GM18861 (cell line): Measurements from ENCODE around the gene KIF3A.
A peak's percentile ranks its signal among the peaks of the same experiment; 100 is the strongest.

ENCODE experiments used
- ATAC-seq: cut with Tn5 transposase; IDR thresholded peaks from one replicate; pipeline ENCODE4 v1.9.1; 2021; ENCODE audit not compliant: unreplicated experiment

The KIF3A gene

DNA sequence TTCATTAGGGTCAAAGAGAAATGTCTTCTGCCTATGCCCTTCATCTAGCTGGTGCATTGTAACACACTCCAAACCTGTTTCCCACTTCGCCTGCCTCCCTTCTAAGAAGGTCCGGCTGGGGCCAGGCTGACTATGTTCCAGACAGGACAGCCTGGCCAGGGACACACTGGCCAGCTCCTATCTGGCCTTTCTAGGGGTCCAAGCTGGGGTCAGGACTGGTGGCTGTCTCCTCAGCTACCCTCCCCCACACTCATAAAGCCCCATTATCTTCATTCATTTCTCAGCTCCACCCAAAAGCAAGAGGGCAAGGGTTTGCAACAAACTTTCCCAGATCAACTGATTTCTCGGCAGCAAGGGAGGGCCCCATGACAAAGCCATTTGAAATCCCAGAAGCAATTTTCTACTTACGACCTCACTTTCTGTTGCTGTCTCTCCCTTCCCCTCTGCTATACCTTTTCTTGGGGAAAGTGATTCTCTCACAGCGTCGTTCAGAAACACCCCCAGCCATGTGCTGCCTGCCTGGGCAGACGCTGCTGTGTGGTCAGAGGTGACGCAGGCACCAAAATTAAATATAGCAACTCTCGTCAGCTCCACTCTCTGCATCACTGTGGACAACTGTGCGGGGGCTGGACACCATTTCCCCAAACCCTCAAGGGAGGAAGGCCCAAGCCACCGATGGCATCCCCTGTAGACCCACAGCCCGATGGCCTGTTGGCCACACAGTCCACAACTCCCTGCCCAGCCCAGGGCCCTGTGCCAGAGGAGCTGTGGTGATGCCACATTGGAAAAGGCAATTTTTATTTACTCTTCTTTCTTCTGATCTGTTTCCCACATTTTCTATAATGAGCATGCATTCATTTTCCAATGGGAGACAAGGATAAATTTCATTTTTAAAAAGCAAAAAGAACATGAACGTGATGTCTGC is 73.3 kb downstream of the KIF3A start:
- ATAC-seq: peak; percentile 43

- peak; percentile 55 for ATAC-seq
These were observed 74.2 kb downstream of the KIF3A start for GRCh38 chr5:132662925-132663770.

- no peak for ATAC-seq
These were observed 75.3 kb downstream of the KIF3A start for GRCh38 chr5:132662004-132662401.

DNA sequence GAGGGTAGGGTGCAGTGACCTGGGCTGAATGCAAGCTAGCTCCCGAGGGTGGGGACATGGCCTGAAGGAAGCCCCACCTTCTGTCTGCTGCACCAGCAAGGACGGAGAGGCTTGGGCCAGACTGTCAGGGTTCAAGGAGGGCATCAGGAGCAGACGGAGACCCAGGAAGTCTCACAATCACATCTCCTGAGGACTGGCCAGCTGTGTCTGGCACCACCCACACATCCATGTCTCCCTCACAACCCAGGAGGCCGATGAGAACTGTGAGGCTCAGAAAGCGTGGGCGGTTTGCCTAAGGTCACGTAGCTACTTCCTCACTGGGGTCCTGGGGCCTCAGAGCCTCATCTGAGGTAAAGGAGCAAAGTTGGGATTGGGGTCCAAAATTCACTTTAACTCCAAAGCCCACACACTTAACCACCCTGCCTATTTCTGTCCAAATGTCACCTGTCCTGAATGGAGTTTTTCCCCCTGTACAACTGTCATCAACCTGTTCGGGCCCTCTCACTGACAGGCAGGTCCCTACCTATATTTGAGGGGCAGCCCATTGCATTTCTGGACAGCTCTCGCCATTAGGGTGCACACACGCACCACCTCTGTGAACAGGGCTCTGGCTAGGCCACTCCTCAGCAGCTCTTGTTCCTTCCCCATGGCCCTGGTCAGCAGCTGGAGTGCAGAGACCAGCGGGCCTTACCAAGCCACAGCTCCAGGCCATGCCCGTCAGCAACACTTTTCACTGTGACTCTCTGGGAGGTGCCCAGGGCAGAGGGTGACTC is 75.9 kb downstream of the KIF3A start:
- ATAC-seq: no peak

GRCh38 chr5:132659598-132660493 is 77.5 kb downstream of the KIF3A start:
- ATAC-seq: no peak

- ATAC-seq: no peak
These were observed 78.7 kb downstream of the KIF3A start for GRCh38 chr5:132658381-132659302.

DNA sequence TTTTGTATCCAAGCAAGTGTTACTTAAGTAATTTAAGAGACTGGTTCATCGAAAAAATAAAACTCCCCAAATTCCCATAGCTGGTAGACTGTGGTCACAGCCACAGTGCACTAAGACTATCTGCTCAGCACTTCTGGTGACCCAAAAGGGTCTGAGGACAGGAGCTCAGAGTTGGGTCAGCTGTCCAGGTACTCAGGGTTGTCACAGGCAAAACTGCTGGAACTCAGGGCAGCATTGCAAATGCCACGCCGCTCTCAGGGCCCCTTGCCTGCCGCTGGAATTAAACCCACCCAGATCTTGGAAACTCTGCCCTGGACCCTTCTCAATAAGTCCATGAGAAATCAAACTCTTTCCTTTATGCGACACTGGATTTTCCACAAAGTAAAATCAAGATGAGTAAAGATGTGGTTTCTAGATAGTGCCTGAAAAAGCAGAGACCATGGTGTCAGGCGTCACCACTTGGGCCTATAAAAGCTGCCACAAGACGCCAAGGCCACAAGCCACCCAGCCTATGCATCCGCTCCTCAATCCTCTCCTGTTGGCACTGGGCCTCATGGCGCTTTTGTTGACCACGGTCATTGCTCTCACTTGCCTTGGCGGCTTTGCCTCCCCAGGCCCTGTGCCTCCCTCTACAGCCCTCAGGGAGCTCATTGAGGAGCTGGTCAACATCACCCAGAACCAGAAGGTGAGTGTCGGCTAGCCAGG is 79.5 kb downstream of the KIF3A start, which contains the start of gene IL13:
Gene IL13 (plus strand): TSS at position 498 of the 705 bp plus-strand sequence. CDS start 14 bp downstream, at position 512.
- ATAC-seq: no peak

GRCh38 chr5:132656774-132657355 is 80.5 kb downstream of the KIF3A start:
- no peak for ATAC-seq

DNA sequence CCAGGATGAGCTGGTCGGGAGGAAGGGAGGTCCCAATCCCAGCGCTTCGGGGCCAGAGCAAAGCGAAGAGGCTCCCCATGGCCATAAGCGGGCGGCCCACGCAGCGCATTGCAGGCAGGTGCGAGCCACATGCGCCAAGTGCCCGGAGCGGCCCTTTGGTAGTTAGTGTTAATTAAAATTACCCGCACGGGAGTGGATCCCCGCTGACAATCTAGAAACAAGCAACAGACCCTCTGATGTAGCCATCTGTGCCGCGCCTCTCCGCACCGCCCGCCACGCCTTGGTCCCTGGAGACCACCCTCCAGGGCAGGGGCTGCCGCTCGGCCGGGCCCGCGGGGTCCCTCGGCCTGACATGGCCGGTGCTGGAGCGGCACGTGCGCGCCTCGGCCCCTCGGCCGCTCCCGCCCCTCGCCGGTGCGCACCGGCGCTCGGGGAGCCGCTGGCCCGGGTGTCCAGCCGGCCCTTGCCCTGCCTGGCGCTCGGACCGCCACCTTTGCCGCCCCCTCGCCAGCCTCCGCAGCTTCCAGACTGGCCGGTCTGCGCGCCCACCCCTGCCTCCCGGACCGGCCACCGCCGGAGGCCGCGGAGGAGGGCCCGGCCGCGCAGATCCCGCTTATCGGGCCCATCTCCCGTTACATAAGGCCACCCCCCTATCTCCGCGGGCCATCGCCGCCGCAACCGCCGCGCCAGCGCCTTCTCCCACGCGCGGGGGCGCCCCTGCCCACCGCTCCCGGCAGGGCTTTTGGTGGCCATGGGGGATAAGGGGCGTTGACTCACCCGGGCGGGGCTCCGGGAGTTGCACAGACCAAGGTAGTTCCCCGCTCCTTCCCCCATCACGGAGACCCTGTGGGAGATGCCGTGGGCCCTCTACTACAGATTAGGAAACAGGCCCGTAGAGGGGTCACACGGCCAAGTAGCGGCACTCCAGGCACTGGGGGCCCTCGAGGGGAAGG is 81.2 kb downstream of the KIF3A start:
- ATAC-seq: no peak

DNA sequence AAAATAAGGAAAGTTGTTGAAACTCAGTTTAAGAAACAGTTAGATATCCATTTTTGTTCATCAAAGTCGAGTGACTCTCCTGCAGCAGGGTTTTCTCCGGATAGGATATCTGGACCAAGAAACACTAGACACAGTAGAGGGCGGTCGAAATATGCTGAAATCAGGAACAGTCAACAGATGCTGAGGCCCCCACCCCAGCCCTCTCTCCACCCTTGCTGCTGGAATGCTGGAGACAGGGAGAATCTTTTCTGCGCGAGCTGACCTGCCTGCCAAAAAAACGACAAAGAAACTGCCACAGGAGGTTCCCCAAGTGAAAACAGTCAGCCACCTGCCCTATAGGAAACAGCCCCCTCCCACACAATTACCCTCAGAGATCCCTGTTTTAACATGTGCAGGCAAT is 83.6 kb downstream of the KIF3A start:
- ATAC-seq: no peak

- no peak for ATAC-seq
These were observed 85.4 kb downstream of the KIF3A start for GRCh38 chr5:132651838-132652469.

DNA sequence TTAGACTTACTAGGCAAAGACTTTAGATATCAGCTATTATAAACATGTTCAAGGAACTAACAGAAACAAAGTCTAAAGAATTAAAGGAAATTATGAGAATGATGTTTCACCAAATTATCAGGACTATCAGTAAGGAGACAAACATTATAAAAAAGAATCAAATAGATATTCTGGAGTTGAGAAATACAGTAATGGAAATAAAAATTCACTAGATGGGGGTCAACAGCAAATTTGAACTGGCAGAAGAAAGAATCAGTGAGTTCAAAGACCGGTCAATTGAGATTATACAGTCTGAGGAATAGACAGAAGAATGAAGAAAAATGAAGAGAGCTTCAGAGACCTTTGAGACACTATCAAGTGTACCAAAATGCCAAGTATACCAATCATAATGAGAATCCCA is 89.0 kb downstream of the KIF3A start:
- no peak for ATAC-seq

DNA sequence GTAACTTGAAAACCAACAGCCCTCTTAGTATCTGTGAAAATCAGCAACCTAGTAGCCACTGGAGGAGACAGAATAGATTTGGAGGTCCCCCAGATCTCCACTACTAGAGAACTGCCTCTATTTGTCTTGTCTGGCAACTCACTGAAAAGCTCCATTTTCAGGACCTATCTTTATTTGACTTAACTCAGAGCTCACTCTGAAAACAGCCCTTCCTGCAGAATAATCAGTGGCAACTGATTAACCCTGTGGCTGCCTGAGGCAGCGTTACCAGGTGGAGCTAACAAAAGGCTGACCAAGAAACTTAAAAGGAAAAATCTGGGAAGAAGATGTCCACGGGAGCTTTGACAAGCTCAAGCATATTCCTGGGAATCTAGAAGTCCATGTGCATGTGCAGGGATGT is 89.9 kb downstream of the KIF3A start:
- ATAC-seq: no peak

- no peak for ATAC-seq
These were observed 90.6 kb downstream of the KIF3A start for GRCh38 chr5:132646583-132647266.

- ATAC-seq: no peak
These were observed 93.2 kb downstream of the KIF3A start for GRCh38 chr5:132644177-132644576.
